Kidney (tissue), 14 donors: ENCODE measurements around the gene FN1. TPM values are rescaled to one million over a fixed set of nuclear protein-coding genes. Genes with fewer than 3 reads are reported as not detected.

Experiments used
- DNase-seq, 5 donors: peaks; one replicate each; pipeline ENCODE4 v3.0.0-alpha.2; 2013 to 2020
- FAIRE-seq: peaks from 2 replicates; lab custom pipeline; 2012; peaks lifted over from hg19 to GRCh38; lab: Jason Lieb, UNC
- H3K27ac ChIP-seq, 2 donors: one replicate each; pipeline ENCODE4 v1.7.0; 2013; ENCODE audit warnings: low read depth in 2 of 2, low read length in 2 of 2, inconsistent platforms in 1 of 2
- H3K27me3 ChIP-seq: one replicate; pipeline ENCODE4 v1.7.1; 2013; ENCODE audit warnings: low read length, inconsistent platforms; ENCODE audit not compliant: control insufficient read depth, insufficient read depth
- H3K36me3 ChIP-seq, 3 donors: one replicate each; pipeline versions ENCODE4 v1.7.0 to v1.7.1; 2013; ENCODE audit warnings: low read length in 3 of 3, control low read depth in 1 of 3, inconsistent platforms in 1 of 3; ENCODE audit not compliant: insufficient read depth in 3 of 3, control insufficient read depth in 2 of 3
- H3K4me1 ChIP-seq, 3 donors: one replicate each; pipeline versions ENCODE4 v1.7.0 to v1.7.1; 2013; ENCODE audit warnings: low read length in 3 of 3, inconsistent platforms in 1 of 3, low read depth in 1 of 3; ENCODE audit not compliant: control insufficient read depth in 2 of 3, insufficient read depth in 2 of 3
- H3K4me3 ChIP-seq, 3 donors: one replicate each; pipeline versions ENCODE4 v1.7.0 to v1.8.1; 2013; ENCODE audit warnings: low read length in 3 of 3, control low read depth in 1 of 3, inconsistent platforms in 1 of 3
- H3K9ac ChIP-seq, 3 donors: one replicate each; pipeline versions ENCODE4 v1.7.0 to v1.7.1; 2013; ENCODE audit warnings: low read length in 3 of 3, control low read depth in 1 of 3, inconsistent platforms in 1 of 3
- H3K9me3 ChIP-seq, 3 donors: one replicate each; pipeline versions ENCODE4 v1.7.0 to v1.7.1; 2013; ENCODE audit warnings: low read length in 3 of 3, control low read depth in 1 of 3, inconsistent platforms in 1 of 3; ENCODE audit not compliant: control insufficient read depth in 2 of 3, insufficient read depth in 1 of 3
- intact Hi-C: fragments of 100-400 bp; cut with DNase I; formaldehyde crosslinking; loops from one replicate; pipeline ENCODE4 v1.11.1; 2022
- polyA plus RNA-seq: library from polyadenylated mRNA; stranded (reverse); fragments of 350-450 nt; fragmentation: Illumina TruSeq; extraction: RNeasy Lipid Tissue Mini Kit (QIAGEN cat#74804); gene quantifications from one replicate; pipeline ENCODE4 v1.2.3, GENCODE V29; 2014; ENCODE audit warnings: low read depth, low replicate concordance; ENCODE audit not compliant: insufficient read depth
- total RNA-seq: library from RNA; stranded (reverse); fragmentation: NEBNext Ultra II Directional; extraction: Animal tissue kit (Norgen Biotek cat#: 25700); gene quantifications from one replicate; pipeline ENCODE4 v1.2.1, GENCODE V29; 2021
- TF ChIP-seq, protein P1 (sequence below): IDR thresholded peaks from 3 replicates; pipeline ENCODE4 v1.5.1; 2012; ENCODE audit warnings: mild to moderate bottlenecking, moderate library complexity, borderline replicate concordance; ENCODE audit not compliant: insufficient read depth; ENCODE audit errors: extremely low read depth
- donor health status: control.
- donor health status: control.
- donor health status: control.
- donor health status: control.
- donor health status: control.
- donor health status: DM: yes; HTN: yes; CAD: no.
- donor health status: Normal renal cell carcinoma (clear cell type).

Gene FN1
- total and polyA plus RNA-seq, 2 donors from 2014 or later = 92.1 to 289 TPM

DNA sequence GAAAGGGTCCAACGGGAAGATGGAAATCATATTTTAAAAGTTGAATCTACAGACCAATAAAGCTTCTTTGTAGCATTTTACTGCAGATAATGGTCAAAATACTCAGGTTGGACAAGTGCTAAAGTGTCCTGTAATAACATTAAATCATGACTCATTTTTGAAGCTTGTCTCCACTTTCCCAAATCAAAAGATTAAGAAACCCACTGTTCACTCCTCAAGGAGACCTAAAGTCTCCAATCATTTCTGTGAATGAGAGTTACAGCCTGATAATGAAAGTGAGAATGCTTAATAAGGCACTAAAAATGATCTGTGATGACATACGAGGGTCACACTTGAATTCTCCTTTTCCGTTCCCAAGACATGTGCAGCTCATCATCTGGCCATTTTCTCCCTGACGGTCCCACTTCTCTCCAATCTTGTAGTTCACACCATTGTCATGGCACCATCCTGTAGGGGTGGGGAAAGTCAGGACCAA lies 70.6 kb downstream of the FN1 start:
- no peak overlapping the region for H3K27ac ChIP-seq
- no peak overlapping the region for H3K4me3 ChIP-seq
- TF ChIP-seq, protein P1, sequence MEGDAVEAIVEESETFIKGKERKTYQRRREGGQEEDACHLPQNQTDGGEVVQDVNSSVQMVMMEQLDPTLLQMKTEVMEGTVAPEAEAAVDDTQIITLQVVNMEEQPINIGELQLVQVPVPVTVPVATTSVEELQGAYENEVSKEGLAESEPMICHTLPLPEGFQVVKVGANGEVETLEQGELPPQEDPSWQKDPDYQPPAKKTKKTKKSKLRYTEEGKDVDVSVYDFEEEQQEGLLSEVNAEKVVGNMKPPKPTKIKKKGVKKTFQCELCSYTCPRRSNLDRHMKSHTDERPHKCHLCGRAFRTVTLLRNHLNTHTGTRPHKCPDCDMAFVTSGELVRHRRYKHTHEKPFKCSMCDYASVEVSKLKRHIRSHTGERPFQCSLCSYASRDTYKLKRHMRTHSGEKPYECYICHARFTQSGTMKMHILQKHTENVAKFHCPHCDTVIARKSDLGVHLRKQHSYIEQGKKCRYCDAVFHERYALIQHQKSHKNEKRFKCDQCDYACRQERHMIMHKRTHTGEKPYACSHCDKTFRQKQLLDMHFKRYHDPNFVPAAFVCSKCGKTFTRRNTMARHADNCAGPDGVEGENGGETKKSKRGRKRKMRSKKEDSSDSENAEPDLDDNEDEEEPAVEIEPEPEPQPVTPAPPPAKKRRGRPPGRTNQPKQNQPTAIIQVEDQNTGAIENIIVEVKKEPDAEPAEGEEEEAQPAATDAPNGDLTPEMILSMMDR = no peak
- H3K9me3 ChIP-seq = no peaks in the 10 kb centered on the region
- no peak for DNase-seq
- intact Hi-C loops = no loop called here
- no peak for FAIRE-seq
- H3K9ac ChIP-seq = no peak overlapping the region
- peaks cover 8 to 10% (median 8%) of the 10 kb centered on the region in 3 donors for H3K36me3 ChIP-seq
- H3K4me1 ChIP-seq = no peaks in the 10 kb centered on the region
- H3K27me3 ChIP-seq = no peaks in the 10 kb centered on the region

DNA sequence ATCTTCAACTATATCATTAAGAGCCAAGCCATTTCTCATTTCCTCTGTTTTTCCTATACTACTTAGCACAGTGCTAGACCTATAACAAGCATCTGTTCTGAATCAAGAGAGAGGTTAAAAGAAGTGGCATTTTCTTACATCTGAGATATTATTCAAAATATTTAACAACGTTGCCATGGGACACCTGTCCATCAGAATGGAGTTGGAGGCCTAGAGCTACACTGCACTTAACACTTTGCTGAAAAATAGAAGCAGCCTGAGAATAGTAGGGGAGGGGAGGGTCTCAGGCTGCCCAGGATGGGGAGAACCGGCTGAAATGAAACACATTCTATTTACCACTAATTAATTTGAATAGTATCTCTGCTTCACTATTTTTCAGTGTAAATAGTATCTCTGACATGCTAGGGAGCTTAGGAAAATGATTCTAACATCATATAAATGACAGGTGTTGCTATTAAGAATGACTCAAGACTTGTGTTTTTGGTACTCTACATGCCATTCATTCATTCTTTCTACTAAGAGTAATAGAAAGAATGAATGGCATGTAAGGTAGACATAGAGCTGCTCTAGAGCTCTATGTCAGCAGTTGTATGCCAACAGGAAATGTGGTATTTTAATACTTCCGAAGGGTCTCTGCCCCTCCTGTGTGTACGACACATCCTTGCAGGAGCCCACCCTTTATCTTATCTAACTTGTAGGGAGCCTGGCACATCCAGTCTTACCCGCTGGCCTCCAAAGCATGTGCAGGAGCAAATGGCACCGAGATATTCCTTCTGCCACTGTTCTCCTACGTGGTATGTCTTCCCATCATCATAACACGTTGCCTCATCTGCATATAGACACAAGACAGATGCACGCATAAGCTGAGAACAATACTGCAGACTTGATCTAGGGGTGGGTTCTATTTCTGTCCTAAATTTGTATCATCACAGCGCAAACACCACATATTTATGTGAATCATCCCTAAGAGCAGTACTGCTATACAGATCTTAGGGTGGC lies 71.4 kb downstream of the FN1 start:
- H3K36me3 ChIP-seq = peaks cover 8 to 10% (median 8%) of the 10 kb centered on the region in 3 donors
- intact Hi-C loops = no loop called here

DNA sequence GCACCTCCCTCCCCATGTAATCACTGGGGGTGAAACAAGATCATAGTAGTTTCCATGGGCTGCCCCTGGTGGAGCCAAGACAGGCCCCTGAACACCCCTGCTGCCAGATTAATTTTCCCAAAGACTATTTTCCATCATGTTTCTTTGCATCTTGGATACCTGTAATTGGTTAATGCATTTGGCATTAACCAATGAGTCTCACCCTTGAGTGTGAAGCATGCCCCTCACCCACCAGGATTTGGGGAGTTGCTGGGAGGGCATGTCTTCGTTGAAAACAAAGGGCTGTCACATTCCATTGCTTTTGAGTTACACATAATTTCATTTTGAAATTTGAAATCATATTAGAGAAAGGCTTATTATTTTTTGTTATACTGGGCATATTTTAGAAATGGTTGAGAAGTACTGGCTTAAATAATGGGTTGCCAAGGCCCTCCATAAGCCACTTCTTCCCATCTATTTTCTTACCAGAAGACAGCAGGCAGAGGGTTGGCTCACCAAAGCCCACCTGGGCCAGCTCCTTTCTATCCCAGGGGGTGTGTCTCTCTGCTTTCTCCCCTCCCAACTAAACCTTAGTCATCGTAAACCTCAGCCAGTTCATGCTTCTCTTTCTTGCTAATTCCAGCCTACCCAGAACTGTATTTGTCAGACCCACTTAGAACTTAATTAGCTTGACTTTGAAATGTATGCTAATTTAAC lies 72.3 kb downstream of the FN1 start:
- DNase-seq (no peak), FAIRE-seq (no peak)
- intact Hi-C loops = no loop called here
- no peak overlapping the region for H3K27ac ChIP-seq
- no peaks in the 10 kb centered on the region for H3K27me3 ChIP-seq
- TF ChIP-seq, protein P1 = no peak
- no peak overlapping the region for H3K4me3 ChIP-seq
- no peak overlapping the region for H3K9ac ChIP-seq
- H3K4me1 ChIP-seq = no peaks in the 10 kb centered on the region
- H3K36me3 ChIP-seq = peaks cover 8 to 10% (median 8%) of the 10 kb centered on the region in 3 donors
- H3K9me3 ChIP-seq = no peaks in the 10 kb centered on the region

More for the DNA sequence above, 71.4 kb downstream of the FN1 start:
- no peak overlapping the region for H3K27ac ChIP-seq
- no peaks in the 10 kb centered on the region for H3K9me3 ChIP-seq
- H3K4me3 ChIP-seq = no peak overlapping the region
- H3K9ac ChIP-seq = no peak overlapping the region
- no peak for FAIRE-seq
- TF ChIP-seq, protein P1 = no peak
- no peaks in the 10 kb centered on the region for H3K27me3 ChIP-seq
- H3K4me1 ChIP-seq = no peaks in the 10 kb centered on the region
- no peak for DNase-seq
